Bronchial epithelial cell (primary cell): ENCODE data around the gene IL15RA. TPM values are rescaled to one million over a fixed set of nuclear protein-coding genes. Genes with fewer than 3 reads are reported as not detected.

Source experiments
- DNase-seq: peaks from one replicate; pipeline ENCODE4 v3.0.0-alpha.2; 2010; ENCODE audit warnings: low read depth
- FAIRE-seq: peaks from 2 replicates; lab custom pipeline; 2011; peaks lifted over from hg19 to GRCh38; lab: Jason Lieb, UNC
- H3K27me3 ChIP-seq: 2 replicates; pipeline ENCODE4 v1.5.1; 2011; ENCODE audit warnings: low read length; ENCODE audit not compliant: control insufficient read depth, insufficient read depth
- H3K36me3 ChIP-seq: 2 replicates; pipeline ENCODE4 v1.5.1; 2011; ENCODE audit warnings: low read length; ENCODE audit not compliant: control insufficient read depth, insufficient read depth
- H3K4me3 ChIP-seq: 2 replicates; pipeline ENCODE4 v1.5.1; 2011; ENCODE audit warnings: mild to moderate bottlenecking, low read depth, low read length, control low read depth
- CTCF ChIP-seq: IDR thresholded peaks from 2 replicates; pipeline ENCODE4 v1.5.1; 2011; ENCODE audit warnings: mild to moderate bottlenecking, moderate library complexity, low read length, control low read depth, inconsistent platforms; ENCODE audit not compliant: insufficient read depth, severe bottlenecking
- total RNA-seq: library from RNA; depleted of rRNA; stranded (reverse); fragments of >200 nt; gene quantifications from 2 replicates; pipeline ENCODE4 v1.2.1, GENCODE V29; 2014

The IL15RA gene
- total RNA-seq, 1 donor from 2014 or later = 0.79 TPM

DNA sequence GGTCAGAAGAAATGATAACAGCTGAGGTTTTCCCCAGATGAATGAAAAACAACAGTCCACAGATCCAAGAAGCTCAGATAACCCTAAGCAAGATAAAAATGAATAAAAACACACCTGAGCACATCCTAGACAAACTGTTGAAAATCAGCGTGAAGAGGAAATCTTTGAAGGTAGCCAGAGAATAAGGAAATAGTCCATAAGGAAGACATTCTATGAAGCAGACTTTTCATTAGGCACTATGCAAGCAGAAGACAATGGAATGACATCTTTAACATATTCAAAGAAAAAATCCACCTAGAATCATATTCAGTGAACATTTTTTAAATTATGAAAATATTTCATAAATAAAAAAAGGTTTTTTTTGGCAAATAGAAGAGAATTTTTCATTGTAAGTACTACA, 15.1 kb upstream of the IL15RA start:
- DNase-seq (no peak), FAIRE-seq (no peak)
- Histone ChIP-seq H3K27me3 (no peaks in the 10 kb centered on the region), H3K4me3 (no peak overlapping the region), H3K36me3 (no peaks in the 10 kb centered on the region)
- TF ChIP-seq CTCF = no peak

GRCh38 chr10:5991708-5992107, 14.4 kb upstream of the IL15RA start:
- FAIRE-seq = no peak
- Histone ChIP-seq H3K27me3 (no peaks in the 10 kb centered on the region), H3K4me3 (no peak overlapping the region), H3K36me3 (no peaks in the 10 kb centered on the region)
- no peak for TF ChIP-seq CTCF
- DNase-seq = no peak

GRCh38 chr10:5989756-5990155, 12.4 kb upstream of the IL15RA start:
- Histone ChIP-seq H3K27me3 (no peaks in the 10 kb centered on the region), H3K4me3 (no peak overlapping the region), H3K36me3 (no peaks in the 10 kb centered on the region)
- no peak for TF ChIP-seq CTCF
- FAIRE-seq (no peak), DNase-seq (no peak)

DNA sequence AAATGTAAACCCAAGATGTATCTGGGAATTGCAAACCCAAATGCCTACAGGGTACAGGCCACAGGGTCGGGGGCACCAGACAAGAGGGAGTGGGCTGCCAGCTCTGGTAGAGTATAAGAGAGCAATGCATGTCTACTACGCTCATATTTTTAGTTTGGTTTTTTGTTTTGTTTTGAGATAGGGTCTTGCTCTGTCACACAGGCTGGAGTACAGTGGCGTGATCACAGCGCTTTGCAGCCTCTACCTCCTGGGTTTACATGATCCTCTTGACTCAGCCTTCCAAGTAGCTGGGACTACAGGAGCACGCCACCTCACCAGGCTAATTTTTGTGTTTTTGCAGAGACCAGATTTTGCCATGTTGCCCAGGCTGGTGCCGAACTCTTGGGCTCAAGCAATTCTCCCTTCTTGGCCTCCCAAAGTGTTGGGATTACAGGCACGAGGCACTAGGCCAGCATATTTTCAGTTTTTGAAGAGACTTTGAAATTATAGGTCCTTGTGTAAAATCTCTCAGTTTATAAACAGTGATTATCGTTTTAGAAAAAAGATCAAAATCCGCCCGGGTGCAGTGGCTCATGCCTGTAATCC, 11.1 kb upstream of the IL15RA start:
- no peak for TF ChIP-seq CTCF
- no peaks in the 10 kb centered on the region for H3K27me3 ChIP-seq
- no peaks in the 10 kb centered on the region for H3K36me3 ChIP-seq
- no peak for DNase-seq
- FAIRE-seq = no peak
- no peak overlapping the region for H3K4me3 ChIP-seq

GRCh38 chr10:5987747-5988146, 10.4 kb upstream of the IL15RA start:
- FAIRE-seq (no peak), DNase-seq (no peak)
- H3K4me3 ChIP-seq = no peak overlapping the region
- TF ChIP-seq CTCF = no peak
- H3K27me3 ChIP-seq = no peaks in the 10 kb centered on the region
- no peaks in the 10 kb centered on the region for H3K36me3 ChIP-seq

GRCh38 chr10:5985029-5985428, 7.7 kb upstream of the IL15RA start:
- Histone ChIP-seq H3K4me3 (no peak overlapping the region), H3K36me3 (no peaks in the 10 kb centered on the region), H3K27me3 (no peaks in the 10 kb centered on the region)
- FAIRE-seq (no peak), DNase-seq (no peak)
- TF ChIP-seq CTCF = no peak
